ENCODE measurements around the gene AGL.

DNA sequence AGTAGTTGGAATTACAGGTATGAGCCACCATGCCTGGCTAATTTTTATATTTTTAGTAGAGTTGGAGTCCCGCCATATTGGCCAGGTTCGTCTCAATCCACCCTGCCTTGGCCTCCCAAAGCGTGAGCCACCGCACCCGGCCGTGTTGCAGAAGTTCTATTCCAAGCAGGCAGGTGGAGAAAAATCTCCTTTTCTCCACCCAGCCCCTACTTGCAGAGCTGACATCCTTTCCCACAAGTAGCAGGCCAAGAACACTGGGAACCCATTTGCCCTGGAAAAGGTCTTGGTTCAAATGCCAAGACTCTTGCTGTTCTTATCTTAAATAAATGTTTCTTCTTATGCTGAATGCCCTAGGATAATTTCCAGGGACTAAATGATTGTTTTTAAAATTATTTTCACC, 17.5 kb downstream of the AGL start:
- TF ChIP-seq, protein P1, sequence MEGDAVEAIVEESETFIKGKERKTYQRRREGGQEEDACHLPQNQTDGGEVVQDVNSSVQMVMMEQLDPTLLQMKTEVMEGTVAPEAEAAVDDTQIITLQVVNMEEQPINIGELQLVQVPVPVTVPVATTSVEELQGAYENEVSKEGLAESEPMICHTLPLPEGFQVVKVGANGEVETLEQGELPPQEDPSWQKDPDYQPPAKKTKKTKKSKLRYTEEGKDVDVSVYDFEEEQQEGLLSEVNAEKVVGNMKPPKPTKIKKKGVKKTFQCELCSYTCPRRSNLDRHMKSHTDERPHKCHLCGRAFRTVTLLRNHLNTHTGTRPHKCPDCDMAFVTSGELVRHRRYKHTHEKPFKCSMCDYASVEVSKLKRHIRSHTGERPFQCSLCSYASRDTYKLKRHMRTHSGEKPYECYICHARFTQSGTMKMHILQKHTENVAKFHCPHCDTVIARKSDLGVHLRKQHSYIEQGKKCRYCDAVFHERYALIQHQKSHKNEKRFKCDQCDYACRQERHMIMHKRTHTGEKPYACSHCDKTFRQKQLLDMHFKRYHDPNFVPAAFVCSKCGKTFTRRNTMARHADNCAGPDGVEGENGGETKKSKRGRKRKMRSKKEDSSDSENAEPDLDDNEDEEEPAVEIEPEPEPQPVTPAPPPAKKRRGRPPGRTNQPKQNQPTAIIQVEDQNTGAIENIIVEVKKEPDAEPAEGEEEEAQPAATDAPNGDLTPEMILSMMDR (conservative IDR thresholded peaks at IDR 0.05; ENCODE audit: low read length), result no peak
- TF ChIP-seq EZH2phosphoT487 (IDR thresholded peaks at IDR 0.05; ENCODE audit: borderline replicate concordance, low read depth, low read length), result no peak

Data from OCI-LY7 (cell line).